ENCODE results near the gene RAB7A.
"Not testable (repeated sequence)": the region's sequence is repeated elsewhere in the genome, so short reads cannot be mapped to it uniquely, and the experiment has no call there.

The RAB7A gene

DNA sequence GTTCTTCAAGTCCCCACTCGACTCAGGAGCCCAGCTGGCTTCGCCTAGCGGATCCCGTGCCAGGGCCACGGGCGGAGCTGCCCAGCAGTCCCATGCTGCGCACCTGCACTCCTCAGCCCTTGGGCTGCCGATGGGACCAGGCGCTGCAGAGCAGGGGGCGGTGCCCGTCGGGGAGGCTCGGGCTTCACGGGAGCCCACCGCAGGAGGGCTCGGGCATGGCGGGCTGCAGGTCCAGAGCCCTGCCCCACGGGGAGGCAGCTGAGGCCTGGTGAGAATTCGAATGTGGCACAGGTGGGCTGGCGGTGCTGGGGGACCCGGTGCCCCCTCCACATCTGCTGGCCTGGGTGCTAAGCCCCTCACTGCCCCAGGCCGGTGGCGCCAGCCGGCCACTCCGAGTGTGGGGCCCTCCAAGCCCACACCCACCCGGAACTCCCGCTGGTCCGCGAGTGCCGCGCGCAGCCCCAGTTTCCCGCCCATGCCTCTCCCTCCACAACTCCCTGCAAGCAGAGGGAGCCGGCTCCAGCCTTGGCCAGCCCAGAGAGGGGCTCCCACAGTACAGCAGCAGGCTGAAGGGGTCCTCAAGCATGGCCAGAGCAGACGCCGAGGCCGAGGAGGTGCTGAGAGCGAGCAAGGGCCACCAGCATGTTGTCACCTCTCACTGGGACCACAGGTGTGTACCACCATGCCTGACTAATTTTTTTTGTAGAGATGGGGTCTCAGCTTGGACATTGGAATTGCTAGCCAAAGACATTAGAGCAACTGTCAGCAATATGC is 17.0 kb downstream of the RAB7A start:
- H3K4me3 ChIP-seq (ENCODE audit: low read depth, low read length), result no peak overlapping the region
- TF ChIP-seq, protein P1, sequence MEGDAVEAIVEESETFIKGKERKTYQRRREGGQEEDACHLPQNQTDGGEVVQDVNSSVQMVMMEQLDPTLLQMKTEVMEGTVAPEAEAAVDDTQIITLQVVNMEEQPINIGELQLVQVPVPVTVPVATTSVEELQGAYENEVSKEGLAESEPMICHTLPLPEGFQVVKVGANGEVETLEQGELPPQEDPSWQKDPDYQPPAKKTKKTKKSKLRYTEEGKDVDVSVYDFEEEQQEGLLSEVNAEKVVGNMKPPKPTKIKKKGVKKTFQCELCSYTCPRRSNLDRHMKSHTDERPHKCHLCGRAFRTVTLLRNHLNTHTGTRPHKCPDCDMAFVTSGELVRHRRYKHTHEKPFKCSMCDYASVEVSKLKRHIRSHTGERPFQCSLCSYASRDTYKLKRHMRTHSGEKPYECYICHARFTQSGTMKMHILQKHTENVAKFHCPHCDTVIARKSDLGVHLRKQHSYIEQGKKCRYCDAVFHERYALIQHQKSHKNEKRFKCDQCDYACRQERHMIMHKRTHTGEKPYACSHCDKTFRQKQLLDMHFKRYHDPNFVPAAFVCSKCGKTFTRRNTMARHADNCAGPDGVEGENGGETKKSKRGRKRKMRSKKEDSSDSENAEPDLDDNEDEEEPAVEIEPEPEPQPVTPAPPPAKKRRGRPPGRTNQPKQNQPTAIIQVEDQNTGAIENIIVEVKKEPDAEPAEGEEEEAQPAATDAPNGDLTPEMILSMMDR (IDR thresholded peaks at IDR 0.05; ENCODE audit: low read depth, low read length), result no peak

DNA sequence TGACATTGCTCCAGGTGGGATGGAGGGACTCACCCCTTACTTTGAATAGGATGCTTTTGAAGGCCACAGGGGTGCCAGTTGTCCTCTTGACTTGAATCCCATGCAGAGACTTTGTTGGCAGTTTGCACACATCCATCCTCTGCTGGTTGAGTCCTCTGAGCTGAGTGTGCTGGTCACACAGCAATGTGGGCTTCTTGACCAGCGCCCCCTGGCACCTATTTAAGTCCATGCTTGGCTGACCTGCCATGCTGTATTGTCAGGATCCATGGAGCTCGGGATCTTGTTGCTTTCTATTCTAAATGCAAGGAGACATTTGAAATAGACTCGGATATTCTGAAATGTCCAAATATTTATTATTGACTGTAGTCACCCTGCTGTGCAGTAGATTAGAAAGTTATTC is 19.8 kb downstream of the RAB7A start:
- TF ChIP-seq, protein P1 (IDR thresholded peaks at IDR 0.05; ENCODE audit: low read depth, low read length), result no peak
- H3K4me3 ChIP-seq (ENCODE audit: low read depth, low read length), result no peak overlapping the region

DNA sequence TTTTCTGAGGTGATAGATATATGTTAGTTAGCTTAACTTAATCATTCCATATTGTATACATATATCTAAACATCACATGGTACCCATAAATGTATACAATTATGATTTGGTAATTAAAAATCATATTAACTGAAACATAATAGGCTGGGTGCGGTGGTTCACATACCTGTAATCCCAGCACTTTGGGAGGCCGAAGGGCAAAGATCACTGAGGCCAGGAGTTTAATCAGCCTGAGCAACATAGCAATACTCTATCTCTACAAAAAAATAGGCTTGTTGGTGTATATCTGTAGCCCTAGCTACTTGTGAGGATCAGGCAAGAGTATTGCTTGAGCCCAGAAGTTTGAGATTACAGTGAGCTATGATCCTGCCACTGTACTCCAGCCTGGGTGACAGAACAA is 20.9 kb downstream of the RAB7A start:
- TF ChIP-seq, protein P1 (IDR thresholded peaks at IDR 0.05; ENCODE audit: low read depth, low read length), result no peak
- H3K4me3 ChIP-seq (ENCODE audit: low read depth, low read length), result no peak overlapping the region

DNA sequence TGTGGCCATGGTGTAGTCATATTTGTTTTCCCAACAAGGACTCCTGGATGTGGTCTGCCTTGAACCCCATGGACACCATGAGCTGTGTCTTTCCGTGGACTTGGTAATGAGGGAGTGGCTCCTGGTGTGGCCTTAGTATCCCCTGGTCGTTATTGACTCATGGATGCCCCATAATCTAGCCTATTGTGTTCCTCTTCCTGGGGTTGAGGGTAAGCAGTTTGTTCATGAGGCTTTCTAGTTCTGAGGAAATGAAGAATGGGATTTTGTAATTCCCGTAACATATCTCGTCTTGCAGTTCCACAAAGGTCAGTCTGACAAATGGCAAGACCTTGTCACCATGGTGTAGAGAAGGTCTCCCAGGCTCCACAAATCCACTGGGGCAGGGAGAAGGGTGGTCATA is 22.6 kb downstream of the RAB7A start:
- TF ChIP-seq, protein P1 (IDR thresholded peaks at IDR 0.05; ENCODE audit: low read depth, low read length), result no peak

DNA sequence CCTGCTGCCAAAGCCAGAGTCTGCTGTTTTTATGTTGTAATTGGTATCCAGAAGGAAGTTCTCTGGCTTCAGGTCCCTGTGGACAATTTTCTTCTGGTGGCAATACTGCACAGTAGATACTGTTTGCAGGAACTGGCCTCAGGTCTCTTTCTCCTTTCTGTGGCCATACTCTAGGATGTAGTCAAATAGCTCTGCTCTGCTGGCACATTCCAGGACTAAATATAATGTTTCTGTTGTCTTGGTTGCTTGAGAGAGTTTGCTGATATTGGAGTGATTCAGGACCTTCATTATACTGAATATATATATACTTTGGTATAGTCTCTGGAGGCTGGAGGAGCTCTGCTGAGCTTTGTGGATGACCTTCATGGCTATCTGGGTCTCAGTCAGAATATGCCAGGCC is 23.1 kb downstream of the RAB7A start:
- no peak overlapping the region for H3K4me3 ChIP-seq (ENCODE audit: low read depth, low read length)
- TF ChIP-seq, protein P1 (IDR thresholded peaks at IDR 0.05; ENCODE audit: low read depth, low read length), result no peak

More for the DNA sequence above, 22.6 kb downstream of the RAB7A start:
- no peak overlapping the region for H3K4me3 ChIP-seq (ENCODE audit: low read depth, low read length)

DNA sequence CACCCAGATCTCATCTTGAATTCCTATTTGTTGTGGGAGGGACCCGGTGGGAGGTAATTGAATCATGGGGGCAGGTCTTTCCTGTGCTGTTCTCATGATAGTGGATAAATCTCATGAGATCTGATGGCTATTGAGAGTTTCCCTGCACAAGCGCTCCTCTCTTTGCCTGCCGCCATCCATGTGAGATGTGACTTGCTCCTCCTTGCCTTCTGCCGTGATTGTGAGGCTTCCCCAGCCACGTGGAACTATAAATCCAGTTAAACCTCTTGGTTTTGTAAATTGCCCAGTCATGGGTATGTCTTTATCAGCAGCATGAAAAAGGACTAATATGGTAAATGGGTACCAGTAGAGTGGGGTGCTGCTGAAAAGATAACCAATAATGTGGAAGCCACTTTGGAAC is 23.6 kb downstream of the RAB7A start:
- not testable (repeated sequence) for H3K4me3 ChIP-seq (ENCODE audit: low read depth, low read length)

DNA sequence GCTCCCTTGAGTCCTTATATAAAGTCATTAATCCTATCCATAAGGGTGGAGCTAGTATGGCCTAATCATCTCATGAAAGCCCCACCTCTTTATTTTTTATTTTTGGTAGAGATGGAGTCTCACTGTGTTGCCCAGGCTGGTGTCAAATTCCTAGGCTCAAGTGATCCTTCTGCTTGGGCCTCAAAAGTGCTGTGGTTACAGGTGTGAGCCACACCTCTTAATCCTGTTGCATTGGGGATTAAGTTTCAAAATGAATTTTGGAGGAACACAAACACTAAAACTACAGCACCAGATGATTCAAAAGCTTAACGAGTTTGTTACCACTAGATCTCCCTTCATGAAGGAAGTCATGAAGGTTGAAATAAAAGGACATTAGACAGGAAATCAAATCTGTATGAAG is 27.7 kb downstream of the RAB7A start:
- TF ChIP-seq, protein P1 (IDR thresholded peaks at IDR 0.05; ENCODE audit: low read depth, low read length), result no peak
- no peak overlapping the region for H3K4me3 ChIP-seq (ENCODE audit: low read depth, low read length)

DNA sequence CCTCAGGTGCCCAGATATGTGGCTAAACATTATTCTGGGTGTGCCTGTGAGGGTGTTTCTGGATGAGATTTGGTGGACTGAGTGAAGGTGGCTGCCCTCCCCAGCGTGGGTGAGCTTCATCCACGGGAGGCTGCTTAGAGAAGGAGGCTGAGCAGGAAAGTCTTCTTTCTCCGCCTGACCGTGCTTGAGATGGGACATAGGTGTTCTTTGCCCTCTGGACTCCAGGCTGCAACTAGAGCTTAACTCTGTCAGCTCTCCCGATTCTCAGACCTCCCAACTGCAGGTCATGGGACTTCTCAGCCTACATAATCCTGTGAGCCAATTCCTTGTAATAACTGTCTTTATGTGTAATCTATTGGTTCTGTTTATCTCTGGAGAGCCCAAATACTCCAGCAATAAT is 34.1 kb downstream of the RAB7A start:
- TF ChIP-seq, protein P1 (IDR thresholded peaks at IDR 0.05; ENCODE audit: low read depth, low read length), result no peak
- H3K4me3 ChIP-seq (ENCODE audit: low read depth, low read length), result no peak overlapping the region
